AG04449 (cell line): Measurements from ENCODE around the gene SHH.

Experiments
- CTCF ChIA-PET: fragments of 350-600 bp; formaldehyde crosslinking; extraction: SDS; loops from one replicate; lab custom pipeline; 2021; ENCODE audit warnings: antibody characterized with exemption; lab: Yijun Ruan, JAX
- POLR2A ChIA-PET: fragments of 400-600, 350-600 bp; formaldehyde crosslinking; extraction: SDS; loops from one replicate; lab custom pipeline; 2020; ENCODE audit warnings: antibody characterized with exemption, inconsistent platforms; lab: Yijun Ruan, JAX
- DNase-seq: peaks from one replicate; pipeline ENCODE4 v3.0.0-alpha.2; 2010; ENCODE audit warnings: low read depth, low spot score
- H3K4me3 ChIP-seq: 2 replicates; pipeline ENCODE4 v1.5.1; 2011; ENCODE audit warnings: low read depth, mild to moderate bottlenecking, control low read depth, low read length
- CTCF ChIP-seq: IDR thresholded peaks from one replicate; pipeline ENCODE4 v1.5.1; 2011; ENCODE audit warnings: mild to moderate bottlenecking, moderate library complexity, low read length, control low read depth, inconsistent platforms; ENCODE audit not compliant: insufficient read depth; ENCODE audit errors: missing control alignments

SHH gene

GRCh38 chr7:155762655-155763054, 49.6 kb downstream of the SHH start:
- CTCF ChIA-PET, result interaction anchor here (0.9 to 1.9 kb wide), 3 partner anchors 25 to 167 kb away, joined by 3 to 12 read pairs (median 3); no protein-coding TSS in a partner anchor
- no peak for DNase-seq
- no peak overlapping the region for H3K4me3 ChIP-seq
- POLR2A ChIA-PET, result no interaction called here
- no peak for TF ChIP-seq CTCF

DNA sequence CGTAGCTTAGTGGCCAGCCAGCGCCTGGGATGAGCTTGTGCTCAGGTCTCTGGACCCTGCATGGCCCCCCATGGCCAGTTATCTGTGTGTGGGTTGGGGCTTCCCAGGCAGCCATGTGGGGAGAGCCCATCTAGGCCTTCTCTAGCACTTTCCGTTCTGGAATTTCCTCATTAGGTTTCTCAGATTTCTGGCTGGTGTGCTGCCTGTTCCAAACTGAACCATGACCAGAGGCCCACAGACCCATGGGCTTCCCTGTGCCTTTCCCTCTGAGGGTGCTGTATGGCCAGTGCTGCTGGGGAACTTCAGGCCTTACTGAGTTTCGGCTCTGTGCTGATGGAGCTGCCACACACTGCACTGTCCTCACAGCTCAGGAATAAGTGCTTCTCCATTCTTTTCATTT, 50.2 kb downstream of the SHH start:
- no peak for TF ChIP-seq CTCF
- ChIA-PET CTCF (interaction anchor here (0.8 to 1.9 kb wide), 4 partner anchors 10 to 166 kb away, joined by 3 to 12 read pairs (median 3); no protein-coding TSS in a partner anchor), POLR2A (no interaction called here)
- no peak for DNase-seq
- H3K4me3 ChIP-seq, result no peak overlapping the region

DNA sequence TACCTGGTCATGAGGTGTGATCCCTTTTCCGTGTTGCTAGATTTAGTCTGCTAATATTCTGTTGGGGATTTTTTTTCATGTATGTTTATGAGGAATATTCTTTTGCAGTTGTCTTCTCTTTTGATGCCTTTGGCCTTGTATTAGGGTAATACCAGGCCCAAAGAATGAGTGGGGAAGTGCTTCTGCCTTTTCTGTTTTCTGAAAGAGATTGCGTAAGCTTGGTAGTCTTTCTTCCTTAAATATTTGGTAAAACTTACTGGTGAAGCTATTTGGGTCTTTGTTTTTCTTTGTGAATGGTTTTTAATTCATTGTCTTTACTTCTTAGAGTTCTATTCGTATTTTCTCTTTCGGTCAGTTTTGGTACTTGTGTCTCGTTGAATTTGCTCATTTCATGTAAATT, 51.1 kb downstream of the SHH start:
- POLR2A ChIA-PET, result no interaction called here

DNA sequence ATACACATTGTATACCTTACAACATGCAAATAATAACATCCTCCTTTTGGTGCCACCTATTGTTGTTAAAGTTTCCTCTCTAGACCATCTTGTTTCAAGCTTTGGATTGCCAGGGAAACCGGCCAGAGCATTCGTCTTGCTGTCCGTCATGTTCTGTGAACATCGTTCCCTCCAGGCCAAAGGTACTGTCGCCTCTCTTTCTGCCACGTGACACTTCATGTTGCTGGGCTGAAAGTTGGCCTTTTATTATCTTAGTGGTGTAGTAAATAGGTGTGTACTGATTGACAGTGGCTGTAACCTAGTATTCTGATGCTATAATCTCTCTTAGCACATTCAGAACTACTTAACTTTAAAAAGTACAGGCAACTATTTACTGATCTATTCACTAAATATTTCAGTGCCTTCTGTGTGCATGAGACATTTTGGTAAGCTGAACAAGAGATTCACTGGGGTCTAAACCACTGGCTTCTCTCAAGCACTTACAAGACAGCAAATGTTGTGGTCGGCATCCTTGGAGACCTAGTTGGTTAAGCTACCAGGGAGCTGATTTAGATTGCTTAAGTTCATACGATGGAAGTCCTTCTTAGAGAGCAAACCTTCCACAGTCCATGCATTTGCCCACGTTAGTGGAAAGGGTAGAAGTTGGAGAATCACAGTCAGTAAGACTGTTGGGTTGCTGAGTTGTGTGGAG, 52.4 kb downstream of the SHH start:
- no peak for DNase-seq
- TF ChIP-seq CTCF, result no peak
- POLR2A ChIA-PET, result no interaction called here
- no peak overlapping the region for H3K4me3 ChIP-seq
- CTCF ChIA-PET, result interaction anchor here (1.9 kb wide), 1 partner anchor 8 kb away, joined by 4 read pairs; no protein-coding TSS in a partner anchor

More for the DNA sequence above, 51.1 kb downstream of the SHH start:
- no peak for TF ChIP-seq CTCF
- DNase-seq, result no peak
- CTCF ChIA-PET, result interaction anchor here (1.2 to 1.9 kb wide), 2 partner anchors 163 to 165 kb away, joined by 3 to 12 read pairs; no protein-coding TSS in a partner anchor
- no peak overlapping the region for H3K4me3 ChIP-seq

GRCh38 chr7:155758348-155758747, 53.9 kb downstream of the SHH start:
- TF ChIP-seq CTCF, result no peak
- no peak for DNase-seq
- ChIA-PET POLR2A (no interaction called here), CTCF (interaction anchor here (1.5 kb wide), 1 partner anchor 160 kb away, joined by 7 read pairs; no protein-coding TSS in a partner anchor)
- H3K4me3 ChIP-seq, result no peak overlapping the region

GRCh38 chr7:155756322-155756721, 55.9 kb downstream of the SHH start:
- H3K4me3 ChIP-seq, result no peak overlapping the region
- ChIA-PET POLR2A (no interaction called here), CTCF (interaction anchor here (1.5 kb wide), 1 partner anchor 157 kb away, joined by 4 read pairs; no protein-coding TSS in a partner anchor)
- TF ChIP-seq CTCF, result no peak
- no peak for DNase-seq
